LNCaP clone FGC (cell line): ENCODE measurements around the gene BMPR1B.

ENCODE experiments used
- DNase-seq: peaks from one replicate; pipeline ENCODE4 v3.0.0-alpha.2; 2011; ENCODE audit warnings: low read depth
- H3K4me3 ChIP-seq: 2 replicates; pipeline ENCODE4 v1.5.1; 2011; ENCODE audit warnings: mild to moderate bottlenecking, low read depth, low read length, control low read depth
- TF ChIP-seq, protein P1 (sequence below): IDR thresholded peaks from 2 replicates; pipeline ENCODE4 v1.5.1; 2012; ENCODE audit warnings: mild to moderate bottlenecking; ENCODE audit not compliant: control insufficient read depth, insufficient read depth; ENCODE audit errors: extremely low read depth

BMPR1B gene

DNA sequence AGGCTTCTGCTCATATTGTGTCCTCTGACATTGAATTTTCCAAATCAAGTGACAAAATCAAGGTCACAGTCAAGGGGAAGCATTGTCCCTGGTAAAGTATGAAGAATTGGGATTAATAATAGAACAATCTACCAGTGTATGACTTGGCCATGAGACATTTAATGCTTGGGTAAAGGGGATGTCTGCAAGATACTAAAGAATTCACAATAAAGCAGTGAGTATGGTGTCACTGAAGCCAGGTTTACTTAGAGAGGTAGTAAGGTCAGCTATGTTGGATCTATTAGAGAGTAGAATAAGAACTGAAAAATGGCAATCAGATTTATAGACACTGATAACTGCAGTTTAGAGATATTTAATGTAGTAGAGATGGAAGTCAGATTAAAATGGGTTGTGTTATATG is 349.2 kb downstream of the BMPR1B start:
- no peak for DNase-seq
- no peak overlapping the region for H3K4me3 ChIP-seq
- TF ChIP-seq, protein P1, sequence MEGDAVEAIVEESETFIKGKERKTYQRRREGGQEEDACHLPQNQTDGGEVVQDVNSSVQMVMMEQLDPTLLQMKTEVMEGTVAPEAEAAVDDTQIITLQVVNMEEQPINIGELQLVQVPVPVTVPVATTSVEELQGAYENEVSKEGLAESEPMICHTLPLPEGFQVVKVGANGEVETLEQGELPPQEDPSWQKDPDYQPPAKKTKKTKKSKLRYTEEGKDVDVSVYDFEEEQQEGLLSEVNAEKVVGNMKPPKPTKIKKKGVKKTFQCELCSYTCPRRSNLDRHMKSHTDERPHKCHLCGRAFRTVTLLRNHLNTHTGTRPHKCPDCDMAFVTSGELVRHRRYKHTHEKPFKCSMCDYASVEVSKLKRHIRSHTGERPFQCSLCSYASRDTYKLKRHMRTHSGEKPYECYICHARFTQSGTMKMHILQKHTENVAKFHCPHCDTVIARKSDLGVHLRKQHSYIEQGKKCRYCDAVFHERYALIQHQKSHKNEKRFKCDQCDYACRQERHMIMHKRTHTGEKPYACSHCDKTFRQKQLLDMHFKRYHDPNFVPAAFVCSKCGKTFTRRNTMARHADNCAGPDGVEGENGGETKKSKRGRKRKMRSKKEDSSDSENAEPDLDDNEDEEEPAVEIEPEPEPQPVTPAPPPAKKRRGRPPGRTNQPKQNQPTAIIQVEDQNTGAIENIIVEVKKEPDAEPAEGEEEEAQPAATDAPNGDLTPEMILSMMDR, result no peak

GRCh38 chr4:95107635-95108034 is 349.9 kb downstream of the BMPR1B start:
- no peak for DNase-seq
- TF ChIP-seq, protein P1, result no peak
- no peak overlapping the region for H3K4me3 ChIP-seq

- DNase-seq, result peak; percentile 90
- H3K4me3 ChIP-seq, result no peak overlapping the region
- TF ChIP-seq, protein P1, result no peak
Measured at GRCh38 chr4:95108883-95109421, 351.2 kb downstream of the BMPR1B start.

DNA sequence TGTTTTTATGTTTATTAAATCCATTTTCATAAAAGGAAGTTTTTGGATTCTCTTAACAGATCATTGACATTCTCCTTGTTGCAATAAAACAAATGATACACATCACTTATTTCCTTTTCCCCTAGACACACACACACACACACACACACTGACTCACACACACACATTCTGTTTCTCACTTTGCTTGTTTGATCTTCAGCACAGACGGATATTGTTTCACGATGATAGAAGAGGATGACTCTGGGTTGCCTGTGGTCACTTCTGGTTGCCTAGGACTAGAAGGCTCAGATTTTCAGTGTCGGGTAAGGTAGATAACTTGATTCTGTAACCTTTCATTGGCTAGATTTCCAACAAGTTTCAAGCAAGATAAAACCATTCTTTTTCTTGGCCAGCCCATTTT is 356.8 kb downstream of the BMPR1B start:
- TF ChIP-seq, protein P1, result no peak
- H3K4me3 ChIP-seq, result no peak overlapping the region
- DNase-seq, result no peak

DNA sequence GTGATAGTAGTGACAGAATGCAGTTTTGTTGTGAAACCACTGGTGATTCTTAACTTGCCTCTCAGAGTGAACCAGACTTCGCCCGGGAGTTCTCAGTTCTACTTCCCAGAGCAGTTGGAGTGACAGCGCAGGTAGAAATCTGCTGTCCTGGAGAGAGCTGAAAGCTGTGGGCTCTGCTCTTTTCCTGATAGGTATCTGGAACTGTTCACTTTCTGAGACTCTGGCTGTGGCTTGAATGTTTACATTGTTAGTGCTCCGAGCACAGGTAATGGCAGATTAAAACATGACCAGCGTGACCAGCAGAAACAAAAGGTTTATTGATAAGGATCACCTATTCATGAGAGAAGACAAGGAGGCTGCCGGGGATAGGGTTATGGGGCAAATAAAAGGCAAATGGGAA is 360.7 kb downstream of the BMPR1B start:
- peak; percentile 79 for DNase-seq
- TF ChIP-seq, protein P1, result no peak
- H3K4me3 ChIP-seq, result peak overlapping the region; percentile 38

GRCh38 chr4:95120456-95120855 is 362.7 kb downstream of the BMPR1B start:
- H3K4me3 ChIP-seq, result no peak overlapping the region
- DNase-seq, result no peak
- TF ChIP-seq, protein P1, result no peak

GRCh38 chr4:95122001-95122400 is 364.2 kb downstream of the BMPR1B start:
- H3K4me3 ChIP-seq, result no peak overlapping the region
- TF ChIP-seq, protein P1, result no peak
- no peak for DNase-seq
